Bladder microvascular endothelial cell (primary cell): ENCODE measurements around the gene MYL12B. TPM values are rescaled to one million over a fixed set of nuclear protein-coding genes. Genes with fewer than 3 reads are reported as not detected.

Experiments used
- total RNA-seq: library from RNA; depleted of rRNA; stranded (reverse); fragments of >200 nt; gene quantifications from 2 replicates; pipeline ENCODE4 v1.2.3, GENCODE V29; 2014

Gene MYL12B
- total RNA-seq: 509 and 924 TPM in 2 replicates

DNA sequence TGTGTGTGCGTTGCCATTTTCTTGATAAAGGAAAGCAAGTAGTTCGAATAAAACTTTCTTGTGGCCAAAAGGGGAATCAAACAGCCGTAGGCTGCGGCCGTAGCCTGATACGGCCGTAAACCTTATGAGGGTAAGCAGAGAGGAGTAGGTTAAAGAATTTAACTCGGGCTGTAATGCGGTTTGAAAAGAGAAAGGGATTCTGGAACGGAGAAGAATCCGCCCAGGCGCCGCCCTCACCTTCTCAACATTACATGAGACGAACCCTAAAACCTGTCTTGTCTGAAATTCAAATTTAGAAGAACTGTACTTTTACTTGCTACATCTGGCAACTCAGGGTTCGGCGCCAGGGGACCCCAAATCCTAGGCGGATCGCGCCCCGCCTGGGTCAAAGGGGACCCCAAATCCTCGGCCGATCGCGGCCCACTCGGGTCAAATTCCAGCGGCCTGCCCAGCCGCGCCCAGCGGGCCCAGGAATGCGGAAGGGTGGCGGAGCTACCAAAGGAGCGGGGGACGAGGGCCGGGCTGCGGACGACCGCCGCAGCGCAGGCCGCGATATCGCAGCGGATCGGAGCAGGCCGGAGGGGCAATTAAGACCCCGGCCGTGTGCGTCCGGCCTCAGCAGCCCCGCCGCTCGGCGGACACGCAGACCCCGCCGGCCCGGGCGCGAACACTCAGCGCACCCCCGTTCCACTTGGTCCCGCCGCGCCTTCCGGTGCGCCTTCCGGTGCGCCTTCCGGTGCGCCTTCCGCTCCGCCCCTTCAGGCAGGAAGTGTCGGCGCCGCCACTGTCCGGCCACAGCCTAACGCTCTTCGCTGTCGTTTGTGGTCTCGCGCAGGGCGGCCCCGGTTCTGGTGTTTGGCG lies at the start of gene MYL12B:
Gene MYL12B, plus strand, starts transcription at position 761 of the 861 bp plus-strand sequence. CDS start 10,766 bp downstream, outside the sequence.

DNA sequence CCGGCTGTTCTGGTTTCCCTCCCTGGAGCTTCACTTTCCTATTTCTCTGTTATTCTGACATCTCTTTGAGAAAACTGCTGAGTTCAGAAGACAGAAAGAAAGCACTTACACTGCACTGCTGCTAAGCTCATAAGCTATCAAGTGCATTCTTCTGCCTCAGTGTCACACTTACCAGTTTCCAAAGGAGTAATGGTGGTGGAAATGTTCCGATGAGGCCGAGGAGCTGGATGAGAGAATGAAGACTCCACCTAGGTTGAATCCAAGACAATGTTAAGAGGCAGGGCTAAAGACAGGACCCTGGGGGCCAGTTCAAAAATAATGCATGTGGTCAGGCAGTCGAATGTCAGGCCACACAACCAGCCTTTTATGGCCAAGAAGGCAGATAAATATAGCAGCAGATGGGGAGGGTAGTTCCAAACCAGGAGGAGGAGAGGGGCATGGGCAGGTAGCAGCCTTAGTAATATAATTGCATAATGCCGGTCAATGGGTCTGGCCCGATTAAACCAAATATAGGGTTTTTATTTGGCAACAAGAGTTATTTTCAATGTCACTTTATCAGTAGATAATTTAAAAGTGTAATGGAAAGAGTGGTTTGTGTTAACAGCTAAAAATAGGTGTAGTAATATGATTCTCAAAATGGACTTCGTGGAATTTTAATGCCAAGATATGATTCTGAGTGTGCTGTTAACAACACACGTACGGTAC lies 42.1 kb upstream of the MYL12B start, which contains the start of gene MYOM1:
Gene MYOM1, minus strand, starts transcription at position 338 of the 705 bp plus-strand sequence. CDS start 4,745 bp downstream, outside the sequence.

DNA sequence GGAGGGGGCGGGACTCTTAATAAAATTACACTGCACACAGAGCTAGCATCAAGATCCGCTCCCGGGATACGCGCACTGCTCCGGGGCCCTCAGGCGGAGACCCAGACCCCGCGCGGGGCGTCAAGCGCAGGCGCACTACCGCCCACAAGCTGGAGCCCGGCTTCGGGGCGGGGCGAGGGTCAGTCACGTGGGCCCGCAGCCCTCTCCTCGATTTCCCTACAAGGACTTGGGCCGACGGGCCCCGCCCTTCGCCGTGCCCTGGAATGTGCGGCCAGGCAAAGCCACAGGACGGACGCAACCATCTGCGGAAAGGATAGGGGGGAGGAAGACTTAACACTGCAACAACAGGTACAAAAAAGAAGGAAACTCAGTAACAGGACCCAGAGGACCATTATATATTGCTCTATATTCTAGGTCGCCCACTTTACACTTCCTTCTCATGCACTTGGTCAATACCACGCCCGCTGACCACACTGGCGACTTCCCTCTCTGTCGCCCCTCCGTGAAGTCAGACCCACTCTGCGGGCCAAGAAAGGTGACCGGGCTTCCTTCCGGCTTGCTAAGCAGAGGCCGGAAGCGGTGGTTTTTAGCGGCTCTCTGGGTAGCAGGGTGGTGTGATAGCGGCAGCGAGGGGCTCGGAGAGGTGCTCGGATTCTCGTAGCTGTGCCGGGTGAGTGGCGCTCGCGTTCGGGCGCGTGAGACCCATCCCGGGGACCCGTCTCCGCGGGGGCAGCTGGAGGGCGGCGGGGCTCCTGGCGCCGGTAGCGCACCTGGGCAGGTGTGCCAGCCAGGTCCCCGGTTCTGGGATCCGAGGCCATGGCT lies 14.5 kb upstream of the MYL12B start, which contains the start of gene MYL12A:
Gene MYL12A, plus strand, starts transcription at position 562 of the 822 bp plus-strand sequence. CDS start 5,447 bp downstream, outside the sequence.

Other genes with a start within 250 kb of the MYL12B start
- 8.6 and 38.6 TPM in 2 replicates for gene LPIN2, start 249.0 kb upstream of the MYL12B start, total RNA-seq
- gene MYOM1, start 42.2 kb upstream of the MYL12B start, total RNA-seq: 0.16 and 8.1 TPM in 2 replicates
- gene MYL12A, start 14.3 kb upstream of the MYL12B start, total RNA-seq: 1,024 and 1,357 TPM in 2 replicates
- gene TGIF1, start 188.0 kb downstream of the MYL12B start, total RNA-seq: 75.6 and 102 TPM in 2 replicates